ENCODE measurements around the gene CLASP2. TPM values are rescaled to one million over a fixed set of nuclear protein-coding genes. Genes with fewer than 3 reads are reported as not detected.

Gene CLASP2
- total RNA-seq, 1 experiment from 2014 or later = 36.5 TPM

DNA sequence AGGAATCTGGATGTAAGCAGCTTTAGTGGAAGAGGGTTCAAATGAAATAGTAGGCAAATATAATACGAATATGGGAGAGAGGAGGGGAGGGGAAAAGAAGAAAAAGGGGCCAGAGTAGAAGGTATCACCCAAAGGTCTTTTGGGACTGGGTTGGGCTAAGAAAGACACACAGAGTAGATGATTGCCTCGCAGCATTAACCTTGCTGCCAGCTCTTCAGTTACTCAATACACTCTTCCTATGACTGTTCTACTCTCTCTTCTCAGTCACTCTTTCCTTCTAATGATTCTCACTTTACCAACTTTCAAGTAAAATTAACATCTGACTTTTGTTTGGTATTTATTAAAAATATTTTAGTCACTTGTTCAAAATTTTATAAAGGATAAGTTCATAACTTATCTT is 52.8 kb downstream of the CLASP2 start:
- Histone ChIP-seq H3K36me3 (ENCODE audit: low read depth) (no peaks in the 10 kb centered on the region), H3K9me3 (ENCODE audit: insufficient read depth, low read depth) (no peaks in the 10 kb centered on the region), H3K27me3 (ENCODE audit: insufficient read depth, low read depth) (no peaks in the 10 kb centered on the region), H3K4me2 (no peak overlapping the region), H3K27ac (0 out of 2 replicates have a peak overlapping the region, but pooled peaks have one; percentile 55), H3K9me2 (ENCODE audit: insufficient read depth) (no peaks in the 10 kb centered on the region), H3F3A (ENCODE audit: insufficient read depth, low read depth) (peaks cover 4% of the 10 kb centered on the region; the same call in 1 of the 2 replicates), H4K20me1 (ENCODE audit: insufficient read depth) (no peaks in the 10 kb centered on the region), H3K4me3 (no peak overlapping the region), H2AFZ (no peak overlapping the region), H3K4me1 (replicated peaks; ENCODE audit: insufficient read depth) (peaks cover 18% of the 10 kb centered on the region), H3K79me2 (ENCODE audit: low read depth) (no peaks in the 10 kb centered on the region)
- POLR2A ChIA-PET (ENCODE audit: unreplicated experiment) = no interaction called here
- DNase-seq = no peak
- CTCF ChIA-PET = no interaction called here
- TF ChIP-seq EZH2 (IDR thresholded peaks at IDR 0.05; ENCODE audit: low read depth) = no peak
- TF ChIP-seq, protein P1, sequence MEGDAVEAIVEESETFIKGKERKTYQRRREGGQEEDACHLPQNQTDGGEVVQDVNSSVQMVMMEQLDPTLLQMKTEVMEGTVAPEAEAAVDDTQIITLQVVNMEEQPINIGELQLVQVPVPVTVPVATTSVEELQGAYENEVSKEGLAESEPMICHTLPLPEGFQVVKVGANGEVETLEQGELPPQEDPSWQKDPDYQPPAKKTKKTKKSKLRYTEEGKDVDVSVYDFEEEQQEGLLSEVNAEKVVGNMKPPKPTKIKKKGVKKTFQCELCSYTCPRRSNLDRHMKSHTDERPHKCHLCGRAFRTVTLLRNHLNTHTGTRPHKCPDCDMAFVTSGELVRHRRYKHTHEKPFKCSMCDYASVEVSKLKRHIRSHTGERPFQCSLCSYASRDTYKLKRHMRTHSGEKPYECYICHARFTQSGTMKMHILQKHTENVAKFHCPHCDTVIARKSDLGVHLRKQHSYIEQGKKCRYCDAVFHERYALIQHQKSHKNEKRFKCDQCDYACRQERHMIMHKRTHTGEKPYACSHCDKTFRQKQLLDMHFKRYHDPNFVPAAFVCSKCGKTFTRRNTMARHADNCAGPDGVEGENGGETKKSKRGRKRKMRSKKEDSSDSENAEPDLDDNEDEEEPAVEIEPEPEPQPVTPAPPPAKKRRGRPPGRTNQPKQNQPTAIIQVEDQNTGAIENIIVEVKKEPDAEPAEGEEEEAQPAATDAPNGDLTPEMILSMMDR (conservative IDR thresholded peaks at IDR 0.05) = no peak
- BruUV-seq (replicated peaks) = no TSS peak
- intact Hi-C loops (cut with micrococcal nuclease; ENCODE audit: unreplicated experiment) = no loop called here

DNA sequence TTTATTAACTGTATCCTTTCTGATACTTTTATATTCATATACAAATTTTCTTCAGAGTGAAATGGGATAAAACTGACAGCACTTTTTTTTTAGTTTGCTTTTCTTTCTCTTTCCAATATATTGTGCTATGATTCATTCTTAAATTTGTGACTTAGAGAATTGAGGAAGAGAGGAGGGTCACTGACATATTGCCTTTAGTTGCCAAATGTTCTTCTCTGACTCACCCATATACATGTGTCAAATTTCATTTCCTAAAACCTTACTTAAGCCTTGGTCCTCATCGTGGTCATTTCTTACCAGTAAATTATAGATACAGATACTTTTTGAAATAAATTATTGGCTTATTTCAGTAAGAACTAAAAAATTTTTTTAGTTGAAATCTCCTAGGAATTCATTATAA is 53.9 kb downstream of the CLASP2 start:
- H3K4me1 ChIP-seq (replicated peaks; ENCODE audit: insufficient read depth) = peaks cover 18% of the 10 kb centered on the region
- no peaks in the 10 kb centered on the region for H3K27me3 ChIP-seq (ENCODE audit: insufficient read depth, low read depth)
- peak overlapping the region; percentile 55 for H3K27ac ChIP-seq
- DNase-seq = peak in 1 of 2 experiments; percentile 58
- no peaks in the 10 kb centered on the region for H3K9me3 ChIP-seq (ENCODE audit: insufficient read depth, low read depth)
- BruUV-seq (replicated peaks) = no TSS peak
- no peaks in the 10 kb centered on the region for H3K36me3 ChIP-seq (ENCODE audit: low read depth)
- H3F3A ChIP-seq (ENCODE audit: insufficient read depth, low read depth) = peaks cover 4% of the 10 kb centered on the region; the same call in 1 of the 2 replicates
- TF ChIP-seq EZH2 (IDR thresholded peaks at IDR 0.05; ENCODE audit: low read depth) = no peak
- TF ChIP-seq, protein P1 (conservative IDR thresholded peaks at IDR 0.05) = no peak
- H3K4me2 ChIP-seq = peak overlapping the region; percentile 44; the same call in 1 of the 2 replicates
- H4K20me1 ChIP-seq (ENCODE audit: insufficient read depth) = no peaks in the 10 kb centered on the region
- CTCF ChIA-PET = no interaction called here
- no peaks in the 10 kb centered on the region for H3K79me2 ChIP-seq (ENCODE audit: low read depth)
- H3K9me2 ChIP-seq (ENCODE audit: insufficient read depth) = no peaks in the 10 kb centered on the region
- no peak overlapping the region for H2AFZ ChIP-seq
- POLR2A ChIA-PET (ENCODE audit: unreplicated experiment) = no interaction called here
- no peak overlapping the region for H3K4me3 ChIP-seq
- intact Hi-C loops (cut with micrococcal nuclease; ENCODE audit: unreplicated experiment) = no loop called here

DNA sequence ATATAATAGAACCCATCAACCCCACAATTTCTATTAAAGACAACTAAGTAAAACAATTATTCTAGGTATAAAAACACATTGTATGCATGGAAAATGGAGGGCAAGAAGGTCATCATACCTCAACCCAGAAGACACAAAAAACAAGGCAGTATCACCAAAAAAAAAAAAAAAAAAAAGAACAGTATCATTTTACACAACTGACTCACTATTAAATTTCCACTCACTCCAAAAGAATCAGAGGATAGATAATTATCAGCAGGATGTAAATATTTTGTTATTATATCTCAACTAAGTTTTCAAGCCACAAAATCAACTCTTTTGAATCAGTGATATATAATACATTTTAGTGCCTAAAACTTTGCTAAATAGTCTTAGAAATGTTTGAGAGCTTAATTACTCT is 55.0 kb downstream of the CLASP2 start:
- no peaks in the 10 kb centered on the region for H3K36me3 ChIP-seq (ENCODE audit: low read depth)
- intact Hi-C loops (cut with micrococcal nuclease; ENCODE audit: unreplicated experiment) = no loop called here
- H3K27ac ChIP-seq = no peak overlapping the region
- H3K79me2 ChIP-seq (ENCODE audit: low read depth) = no peaks in the 10 kb centered on the region
- H3K4me3 ChIP-seq = no peak overlapping the region
- no peaks in the 10 kb centered on the region for H3K9me2 ChIP-seq (ENCODE audit: insufficient read depth)
- H3K4me2 ChIP-seq = no peak overlapping the region
- H4K20me1 ChIP-seq (ENCODE audit: insufficient read depth) = no peaks in the 10 kb centered on the region
- TF ChIP-seq, protein P1 (conservative IDR thresholded peaks at IDR 0.05) = no peak
- TF ChIP-seq EZH2 (IDR thresholded peaks at IDR 0.05; ENCODE audit: low read depth) = no peak
- ChIA-PET CTCF (no interaction called here), POLR2A (ENCODE audit: unreplicated experiment) (no interaction called here)
- H3K4me1 ChIP-seq (replicated peaks; ENCODE audit: insufficient read depth) = peaks cover 18% of the 10 kb centered on the region
- H3K27me3 ChIP-seq (ENCODE audit: insufficient read depth, low read depth) = no peaks in the 10 kb centered on the region
- H3K9me3 ChIP-seq (ENCODE audit: insufficient read depth, low read depth) = no peaks in the 10 kb centered on the region
- H3F3A ChIP-seq (ENCODE audit: insufficient read depth, low read depth) = peaks cover 4% of the 10 kb centered on the region; the same call in 1 of the 2 replicates
- no peak overlapping the region for H2AFZ ChIP-seq
- DNase-seq = no peak
- BruUV-seq (replicated peaks) = no TSS peak
